ENCODE data around the gene TENT4B.
"Not testable (repeated sequence)": the region's sequence is repeated elsewhere in the genome, so short reads cannot be mapped to it uniquely, and the experiment has no call there.

The TENT4B gene

GRCh38 chr16:50154420-50154950, 1.4 kb downstream of the TENT4B start:
- DNase-seq (ENCODE audit: low read depth, low spot score): no peak

GRCh38 chr16:50155925-50156324, 2.8 kb downstream of the TENT4B start:
- DNase-seq (ENCODE audit: low read depth, low spot score): no peak

GRCh38 chr16:50156590-50156989, 3.5 kb downstream of the TENT4B start:
- no peak for DNase-seq (ENCODE audit: low read depth, low spot score)

- no peak for DNase-seq (ENCODE audit: low read depth, low spot score)
Observed at GRCh38 chr16:50160495-50161164, 7.5 kb downstream of the TENT4B start.

- no peak for DNase-seq (ENCODE audit: low read depth, low spot score)
Observed at GRCh38 chr16:50161950-50162349, 8.8 kb downstream of the TENT4B start.

GRCh38 chr16:50165473-50165872, 12.4 kb downstream of the TENT4B start:
- DNase-seq (ENCODE audit: low read depth, low spot score): no peak

GRCh38 chr16:50166511-50167500, 13.7 kb downstream of the TENT4B start:
- no peak for DNase-seq (ENCODE audit: low read depth, low spot score)

GRCh38 chr16:50167556-50167955, 14.4 kb downstream of the TENT4B start:
- DNase-seq (ENCODE audit: low read depth, low spot score): no peak

GRCh38 chr16:50169555-50170096, 16.5 kb downstream of the TENT4B start:
- DNase-seq (ENCODE audit: low read depth, low spot score): no peak

- not testable (repeated sequence) for DNase-seq (ENCODE audit: low read depth, low spot score)
Observed at GRCh38 chr16:50171773-50172172, 18.7 kb downstream of the TENT4B start.

GRCh38 chr16:50172195-50172922, 19.3 kb downstream of the TENT4B start:
- DNase-seq (ENCODE audit: low read depth, low spot score): no peak

GRCh38 chr16:50173316-50173715, 20.2 kb downstream of the TENT4B start:
- no peak for DNase-seq (ENCODE audit: low read depth, low spot score)

GRCh38 chr16:50178491-50178941, 25.4 kb downstream of the TENT4B start:
- DNase-seq (ENCODE audit: low read depth, low spot score): no peak

- DNase-seq (ENCODE audit: low read depth, low spot score): no peak
Observed at GRCh38 chr16:50182441-50182840, 29.3 kb downstream of the TENT4B start.

GRCh38 chr16:50183316-50183715, 30.2 kb downstream of the TENT4B start:
- no peak for DNase-seq (ENCODE audit: low read depth, low spot score)

- no peak for DNase-seq (ENCODE audit: low read depth, low spot score)
Observed at GRCh38 chr16:50185005-50185505, 31.9 kb downstream of the TENT4B start.

- DNase-seq (ENCODE audit: low read depth, low spot score): no peak
Observed at GRCh38 chr16:50188619-50189136, 35.6 kb downstream of the TENT4B start.

GRCh38 chr16:50190292-50190691, 37.2 kb downstream of the TENT4B start:
- no peak for DNase-seq (ENCODE audit: low read depth, low spot score)

- no peak for DNase-seq (ENCODE audit: low read depth, low spot score)
Observed at GRCh38 chr16:50192386-50193050, 39.4 kb downstream of the TENT4B start.

- DNase-seq (ENCODE audit: low read depth, low spot score): no peak
Observed at GRCh38 chr16:50193594-50193993, 40.5 kb downstream of the TENT4B start.

Measured in iPS DF 19.7 (cell line).